HCT116 (cell line): Measurements from ENCODE around the gene TMEM235. TPM values are rescaled to one million over a fixed set of nuclear protein-coding genes. Genes with fewer than 3 reads are reported as not detected.

Experiments used
- ATAC-seq: fragments of 200-7000 bp; cut with Tn5 transposase; 2 replicates; pipeline ENCODE4 v1.9.1; 2020; ENCODE audit warnings: mild to moderate bottlenecking, moderate library complexity
- BruUV-seq: library from RNA; stranded (reverse); fragments of 400-500 nt; replicated peaks from 2 replicates; lab custom pipeline; 2021; lab: Mats Ljungman, UMichigan
- CTCF ChIA-PET: fragments of 300-600 bp; sonication (Branson Sonifier 250); formaldehyde crosslinking; loops from one replicate; lab custom pipeline; 2021; ENCODE audit warnings: antibody characterized with exemption; lab: Charles Lee
- POLR2A ChIA-PET: fragments of 300-600, 350-600 bp; sonication (Branson Sonifier 250); formaldehyde crosslinking; loops from one replicate; lab custom pipeline; 2021; ENCODE audit warnings: antibody characterized with exemption; lab: Charles Lee
- RAD21 ChIA-PET, 2 experiments: fragments of 300-600 bp; sonication (Branson Sonifier 250); formaldehyde crosslinking; loops; one replicate each; lab custom pipeline; 2023; ENCODE audit warnings: low total read pairs in 2 of 2; ENCODE audit not compliant: uncharacterized antibody in 2 of 2, unreplicated experiment in 2 of 2, low non-redundant PET in 1 of 2; lab: Charles Lee
- DNase-seq: peaks from one replicate; pipeline ENCODE4 v3.0.0-alpha.2; 2010; ENCODE audit warnings: low read depth, low spot score
- H2AFZ ChIP-seq: fragments of 200-600 bp; shearing (Covaris generic), sonication (generic); 2 replicates; pipeline ENCODE4 v1.6.1; 2017; ENCODE audit warnings: low read depth, mixed run types, mixed read lengths, antibody characterized with exemption, low read length; ENCODE audit not compliant: poor library complexity, severe bottlenecking
- H3K27ac ChIP-seq: 2 replicates; pipeline ENCODE4 v1.5.1; 2012; ENCODE audit warnings: low read depth, low read length
- H3K27me3 ChIP-seq: fragments of 200-600 bp; sonication (generic); 2 replicates; pipeline ENCODE4 v1.6.1; 2016; ENCODE audit warnings: mixed run types, low read length, mixed read lengths; ENCODE audit not compliant: insufficient read depth
- H3K36me3 ChIP-seq, 2 experiments: fragments of 200-500 bp in 1 of 2; fragments of 200-600 bp in 1 of 2; sonication (Bioruptor generic) in 1 of 2; sonication (generic) in 1 of 2; 2 replicates each; pipeline versions ENCODE4 v1.5.1 to v1.6.1; 2014 to 2016; ENCODE audit warnings: low read length in 2 of 2, inconsistent platforms in 1 of 2, mixed read lengths in 1 of 2, mixed run types in 1 of 2; ENCODE audit not compliant: insufficient read depth in 2 of 2, control insufficient read depth in 1 of 2
- H3K4me1 ChIP-seq, 2 experiments: fragments of 200-600 bp in 1 of 2; sonication (generic) in 1 of 2; 2 replicates each; pipeline versions ENCODE4 v1.5.1 to v1.6.1; 2012 to 2017; ENCODE audit warnings: low read length in 2 of 2, inconsistent platforms in 1 of 2, mild to moderate bottlenecking in 1 of 2, mixed read lengths in 1 of 2, mixed run types in 1 of 2, moderate library complexity in 1 of 2; ENCODE audit not compliant: insufficient read depth in 2 of 2, control insufficient read depth in 1 of 2
- H3K4me2 ChIP-seq: fragments of 200-600 bp; sonication (generic); 2 replicates; pipeline ENCODE4 v1.6.1; 2017; ENCODE audit warnings: mixed run types, low read length, mixed read lengths
- H3K4me3 ChIP-seq, 2 experiments: fragments of 200-600 bp in 1 of 2; sonication (generic) in 1 of 2; replicated peaks in 1 of 2; 2 replicates each; pipeline ENCODE4 v1.5.1; 2011 to 2016; ENCODE audit warnings: low read length in 2 of 2, control low read depth in 1 of 2, low read depth in 1 of 2, mild to moderate bottlenecking in 1 of 2, mixed read lengths in 1 of 2, mixed run types in 1 of 2
- H3K79me2 ChIP-seq: fragments of 200-600 bp; sonication (generic); 2 replicates; pipeline ENCODE4 v1.6.1; 2017; ENCODE audit warnings: mild to moderate bottlenecking, mixed run types, low read length, moderate library complexity, mixed read lengths; ENCODE audit not compliant: insufficient read depth
- H3K9ac ChIP-seq: fragments of 200-600 bp; sonication (generic); 2 replicates; pipeline ENCODE4 v1.6.1; 2016; ENCODE audit warnings: low read length, mixed read lengths
- H3K9me2 ChIP-seq: fragments of 200-600 bp; sonication (generic), shearing (Covaris generic); 2 replicates; pipeline ENCODE4 v1.6.1; 2017; ENCODE audit warnings: mixed run types, mild to moderate bottlenecking, moderate library complexity; ENCODE audit not compliant: insufficient read depth
- H3K9me3 ChIP-seq, 2 experiments: fragments of 200-500 bp in 1 of 2; fragments of 200-600 bp in 1 of 2; sonication (Bioruptor generic) in 1 of 2; sonication (generic) in 1 of 2; 2 replicates each; pipeline ENCODE4 v1.6.1; 2014 to 2017; ENCODE audit warnings: low read length in 2 of 2, mixed read lengths in 2 of 2, inconsistent platforms in 1 of 2, low read depth in 1 of 2, mild to moderate bottlenecking in 1 of 2, mixed run types in 1 of 2, moderate library complexity in 1 of 2; ENCODE audit not compliant: control insufficient read depth in 1 of 2, insufficient read depth in 1 of 2
- H4K20me1 ChIP-seq: fragments of 200-600 bp; sonication (generic), shearing (Covaris generic); 2 replicates; pipeline ENCODE4 v1.6.1; 2017; ENCODE audit warnings: mixed run types, mild to moderate bottlenecking, moderate library complexity; ENCODE audit not compliant: insufficient read depth
- CEBPB ChIP-seq: IDR thresholded peaks from 2 replicates; pipeline ENCODE4 v1.6.1; 2012; ENCODE audit warnings: low read depth
- CTCF ChIP-seq, 3 experiments: fragments of 200-600 bp in 1 of 3; sonication (generic) in 1 of 3; IDR thresholded peaks in 2 of 3; conservative IDR thresholded peaks in 1 of 3; 2 replicates each; pipeline ENCODE4 v1.5.1; 2012 to 2017; ENCODE audit warnings: low read depth in 2 of 3, low read length in 2 of 3, antibody characterized with exemption in 1 of 3, borderline replicate concordance in 1 of 3, control low read depth in 1 of 3, mild to moderate bottlenecking in 1 of 3, mixed read lengths in 1 of 3, mixed run types in 1 of 3, moderate library complexity in 1 of 3; ENCODE audit not compliant: insufficient read depth in 1 of 3
- POLR2AphosphoS5 ChIP-seq: IDR thresholded peaks from 2 replicates; pipeline ENCODE4 v1.6.1; 2011; ENCODE audit warnings: mild to moderate bottlenecking, low read depth, low read length, moderate library complexity
- intact Hi-C: fragments of 100-400 bp; cut with micrococcal nuclease; formaldehyde crosslinking; loops from 2 replicates; pipeline ENCODE4 v1.10.0; 2022
- total RNA-seq: library from RNA; stranded (reverse); gene quantifications from one replicate; pipeline ENCODE4 v1.2.1, GENCODE V29; 2021; ENCODE audit not compliant: unreplicated experiment

TMEM235 gene
- total RNA-seq, 1 experiment from 2014 or later: not detected

GRCh38 chr17:78266771-78267170 lies 35.3 kb downstream of the TMEM235 start:
- DNase-seq (no peak), ATAC-seq (no peak; the same call in 1 of the 2 replicates)
- Histone ChIP-seq H3K9me2 (no peaks in the 10 kb centered on the region), H3K9ac (no peak overlapping the region), H3K9me3 (no peaks in the 10 kb centered on the region), H4K20me1 (no peaks in the 10 kb centered on the region), H3K27me3 (no peaks in the 10 kb centered on the region), H2AFZ (no peak overlapping the region), H3K79me2 (no peaks in the 10 kb centered on the region), H3K4me3 (no peak overlapping the region), H3K27ac (no peak overlapping the region), H3K36me3 (no peaks in the 10 kb centered on the region), H3K4me2 (no peak overlapping the region), H3K4me1 (no peaks in the 10 kb centered on the region)
- TF ChIP-seq CEBPB: no peak
- intact Hi-C loops: no loop called here
- ChIA-PET RAD21 (no interaction called here), POLR2A (no interaction called here), CTCF (no interaction called here)
- no TSS peak for BruUV-seq

- H4K20me1 ChIP-seq: no peaks in the 10 kb centered on the region
- intact Hi-C loops: no loop called here
- no peak overlapping the region for H3K9ac ChIP-seq
- peaks cover 0 to 2% of the 10 kb centered on the region in 2 experiments; a peak in 1 of 4 replicates for H3K4me1 ChIP-seq
- DNase-seq: no peak
- H2AFZ ChIP-seq: no peak overlapping the region
- ChIA-PET RAD21 (no interaction called here), CTCF (no interaction called here)
- TF ChIP-seq POLR2AphosphoS5: no peak
- TF ChIP-seq CTCF (IDR thresholded peaks at IDR 0.05 in 2 of 3, conservative IDR thresholded peaks at IDR 0.05 in 1 of 3; ENCODE audit: borderline replicate concordance in 1 of 3, insufficient read depth in 1 of 3, low read depth in 2 of 3, low read length in 2 of 3): no peak
- TF ChIP-seq, all 23 proteins: peak for 0
- Histone ChIP-seq H3K27ac (no peak overlapping the region), H3K9me2 (no peaks in the 10 kb centered on the region), H3K36me3 (no peaks in the 10 kb centered on the region), H3K9me3 (no peaks in the 10 kb centered on the region), H3K4me3 (no peak overlapping the region), H3K27me3 (no peaks in the 10 kb centered on the region), H3K79me2 (no peaks in the 10 kb centered on the region), H3K4me2 (no peak overlapping the region)
- ATAC-seq: no peak
- POLR2A ChIA-PET: no interaction called here
- BruUV-seq: no TSS peak
These were observed 36.0 kb downstream of the TMEM235 start for GRCh38 chr17:78267253-78268073.
